Measurements from ENCODE around the gene FAM20C. TPM values are rescaled to one million over a fixed set of nuclear protein-coding genes. Genes with fewer than 3 reads are reported as not detected.

Gene FAM20C
- total RNA-seq, 1 experiment from 2014 or later: 62.6 TPM

- no peaks in the 10 kb centered on the region for H3K4me1 Mint-ChIP-seq
Observed at GRCh38 chr7:252216-252965, 60.0 kb downstream of the FAM20C start.

More at GRCh38 chr7:252216-252965, 60.0 kb downstream of the FAM20C start:
- no peak overlapping the region for H3K4me2 ChIP-seq (ENCODE audit: insufficient read depth, insufficient read length, low read length)
- no peaks in the 10 kb centered on the region for H3K79me1 ChIP-seq (ENCODE audit: insufficient read depth, low read depth, low read length, poor library complexity, severe bottlenecking)
- H3K9me3 ChIP-seq (ENCODE audit: control insufficient read depth, low read depth, low read length): peaks cover 6% of the 10 kb centered on the region
- no peaks in the 10 kb centered on the region for H3K4me1 ChIP-seq (ENCODE audit: insufficient read depth, low read length)
- H3K79me2 ChIP-seq (ENCODE audit: insufficient read depth, low read length): no peaks in the 10 kb centered on the region
- no peak overlapping the region for H2BK12ac ChIP-seq (ENCODE audit: insufficient read length, low read depth, low read length)
- no peak overlapping the region for H3K4me3 Mint-ChIP-seq
- H3K27me3 Mint-ChIP-seq (ENCODE audit: low read depth): no peaks in the 10 kb centered on the region
- H3K9ac ChIP-seq (ENCODE audit: extremely low read depth, insufficient read length, low read length): no peak overlapping the region
- H3K27ac Mint-ChIP-seq: no peak overlapping the region
- DNase-seq: no peak
- H2AFZ ChIP-seq (ENCODE audit: low read length): no peak overlapping the region
- H3K27ac ChIP-seq (ENCODE audit: insufficient read length, low read depth, low read length): no peak overlapping the region
- no peak overlapping the region for H2BK5ac ChIP-seq (ENCODE audit: insufficient read length, low read length)
- H3K18ac ChIP-seq (ENCODE audit: insufficient read length, low read depth, low read length): no peak overlapping the region
- no peak overlapping the region for H3K4ac ChIP-seq (ENCODE audit: low read depth, low read length)
- peaks cover 23 to 34% of the 10 kb centered on the region in 2 experiments for H3K9me3 Mint-ChIP-seq
- no peaks in the 10 kb centered on the region for H4K20me1 ChIP-seq (ENCODE audit: control insufficient read depth, insufficient read depth, insufficient read length)
- H2BK20ac ChIP-seq (ENCODE audit: low read depth, low read length, poor library complexity, severe bottlenecking): no peak overlapping the region
- H3K23ac ChIP-seq (ENCODE audit: insufficient read length, low read depth, low read length): no peak overlapping the region
- H3T11ph ChIP-seq (ENCODE audit: low read length): no peak overlapping the region
- no peak overlapping the region for H3K56ac ChIP-seq (ENCODE audit: insufficient read length, low read depth, low read length)
- H3K23me2 ChIP-seq (ENCODE audit: insufficient read length, low read depth, low read length, poor library complexity, severe bottlenecking): peaks cover 2% of the 10 kb centered on the region
- H4K91ac ChIP-seq (ENCODE audit: insufficient read length, low read depth, low read length): no peak overlapping the region
- H2BK120ac ChIP-seq (ENCODE audit: low read depth, low read length, poor library complexity, severe bottlenecking): no peak overlapping the region
- no peak overlapping the region; the same call in 1 of the 2 replicates for H3K14ac ChIP-seq (ENCODE audit: insufficient read depth, low read length)
- H3K36me3 Mint-ChIP-seq (ENCODE audit: insufficient read depth in 1 of 3, low read depth in 3 of 3): peaks cover 66 to 82% (median 77%) of the 10 kb centered on the region in 3 experiments
- no peak overlapping the region for H4K5ac ChIP-seq (ENCODE audit: insufficient read length, low read depth, low read length)
- H3K27me3 ChIP-seq (ENCODE audit: insufficient read depth, low read length): no peaks in the 10 kb centered on the region
- no CpG with 5 or more reads among the region's 29 CpGs for WGBS (ENCODE audit: extremely low coverage, insufficient read length, low lambda C conversion rate)
- no peak overlapping the region for H2BK15ac ChIP-seq (ENCODE audit: low read depth, low read length)
- H2AK5ac ChIP-seq (ENCODE audit: insufficient read length, low read length): no peak overlapping the region
- TF ChIP-seq, protein P1, sequence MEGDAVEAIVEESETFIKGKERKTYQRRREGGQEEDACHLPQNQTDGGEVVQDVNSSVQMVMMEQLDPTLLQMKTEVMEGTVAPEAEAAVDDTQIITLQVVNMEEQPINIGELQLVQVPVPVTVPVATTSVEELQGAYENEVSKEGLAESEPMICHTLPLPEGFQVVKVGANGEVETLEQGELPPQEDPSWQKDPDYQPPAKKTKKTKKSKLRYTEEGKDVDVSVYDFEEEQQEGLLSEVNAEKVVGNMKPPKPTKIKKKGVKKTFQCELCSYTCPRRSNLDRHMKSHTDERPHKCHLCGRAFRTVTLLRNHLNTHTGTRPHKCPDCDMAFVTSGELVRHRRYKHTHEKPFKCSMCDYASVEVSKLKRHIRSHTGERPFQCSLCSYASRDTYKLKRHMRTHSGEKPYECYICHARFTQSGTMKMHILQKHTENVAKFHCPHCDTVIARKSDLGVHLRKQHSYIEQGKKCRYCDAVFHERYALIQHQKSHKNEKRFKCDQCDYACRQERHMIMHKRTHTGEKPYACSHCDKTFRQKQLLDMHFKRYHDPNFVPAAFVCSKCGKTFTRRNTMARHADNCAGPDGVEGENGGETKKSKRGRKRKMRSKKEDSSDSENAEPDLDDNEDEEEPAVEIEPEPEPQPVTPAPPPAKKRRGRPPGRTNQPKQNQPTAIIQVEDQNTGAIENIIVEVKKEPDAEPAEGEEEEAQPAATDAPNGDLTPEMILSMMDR (conservative IDR thresholded peaks at IDR 0.05): no peak
- H4K8ac ChIP-seq (replicated peaks; ENCODE audit: insufficient read length, low read depth, low read length): no peak overlapping the region
